ENCODE measurements around the gene MEF2D. TPM values are rescaled to one million over a fixed set of nuclear protein-coding genes. Genes with fewer than 3 reads are reported as not detected.

The MEF2D gene
- total RNA-seq, 1 donor from 2014 or later, result 26.6 TPM

- Mint-ChIP-seq H3K4me3 (ENCODE audit: low read depth) (no peak overlapping the region), H3K27me3 (no peaks in the 10 kb centered on the region), H3K36me3 (ENCODE audit: insufficient read depth) (peaks cover 22% of the 10 kb centered on the region), H3K27ac (no peak overlapping the region), H3K9me3 (ENCODE audit: low read depth) (no peaks in the 10 kb centered on the region), H3K4me1 (ENCODE audit: low read depth) (peaks cover 7% of the 10 kb centered on the region)
- TF ChIP-seq CTCF (IDR thresholded peaks at IDR 0.05; ENCODE audit: unreplicated experiment), result no peak
- DNase-seq (ENCODE audit: low spot score, unreplicated experiment), result no peak
These were observed 23.9 kb downstream of the MEF2D start for GRCh38 chr1:156476501-156477298.

- Mint-ChIP-seq H3K4me3 (ENCODE audit: low read depth) (no peak overlapping the region), H3K9me3 (ENCODE audit: low read depth) (no peaks in the 10 kb centered on the region), H3K4me1 (ENCODE audit: low read depth) (peaks cover 13% of the 10 kb centered on the region), H3K36me3 (ENCODE audit: insufficient read depth) (peaks cover 24% of the 10 kb centered on the region), H3K27ac (no peak overlapping the region), H3K27me3 (no peaks in the 10 kb centered on the region)
- TF ChIP-seq CTCF (IDR thresholded peaks at IDR 0.05; ENCODE audit: unreplicated experiment), result no peak
- no peak for DNase-seq (ENCODE audit: low spot score, unreplicated experiment)
These were observed 24.7 kb downstream of the MEF2D start for GRCh38 chr1:156475568-156476500.

- no peak overlapping the region for H3K4me3 Mint-ChIP-seq (ENCODE audit: low read depth)
- no peak for DNase-seq (ENCODE audit: low spot score, unreplicated experiment)
- TF ChIP-seq CTCF (IDR thresholded peaks at IDR 0.05; ENCODE audit: unreplicated experiment), result no peak
- peaks cover 13% of the 10 kb centered on the region for H3K4me1 Mint-ChIP-seq (ENCODE audit: low read depth)
- no peak overlapping the region for H3K27ac Mint-ChIP-seq
- no peaks in the 10 kb centered on the region for H3K27me3 Mint-ChIP-seq
- H3K36me3 Mint-ChIP-seq (ENCODE audit: insufficient read depth), result peaks cover 19% of the 10 kb centered on the region
- no peaks in the 10 kb centered on the region for H3K9me3 Mint-ChIP-seq (ENCODE audit: low read depth)
These were observed 25.6 kb downstream of the MEF2D start for GRCh38 chr1:156474966-156475365.

GRCh38 chr1:156471496-156472490 lies 28.8 kb downstream of the MEF2D start:
- peaks cover 13% of the 10 kb centered on the region for H3K4me1 Mint-ChIP-seq (ENCODE audit: low read depth)
- no peaks in the 10 kb centered on the region for H3K9me3 Mint-ChIP-seq (ENCODE audit: low read depth)
- peak overlapping the region; percentile 97 for H3K27ac Mint-ChIP-seq
- peak overlapping the region; percentile 49 for H3K4me3 Mint-ChIP-seq (ENCODE audit: low read depth)
- peaks cover 22% of the 10 kb centered on the region for H3K36me3 Mint-ChIP-seq (ENCODE audit: insufficient read depth)
- no peak for DNase-seq (ENCODE audit: low spot score, unreplicated experiment)
- TF ChIP-seq CTCF (IDR thresholded peaks at IDR 0.05; ENCODE audit: unreplicated experiment), result no peak
- no peaks in the 10 kb centered on the region for H3K27me3 Mint-ChIP-seq

Data from progenitor cell of endocrine pancreas (in vitro differentiated cells).